ENCODE results near the gene QSOX2. TPM values are rescaled to one million over a fixed set of nuclear protein-coding genes. Genes with fewer than 3 reads are reported as not detected.

Gene QSOX2
- total and polyA plus RNA-seq, 2 experiments from 2014 or later = 9.2 to 29.2 TPM

- Histone ChIP-seq H3K36me3 (ENCODE audit: insufficient read depth) (0 out of 2 replicates have a peak, but pooled peaks cover 2% of the 10 kb centered on the region), H4K20me1 (replicated peaks; ENCODE audit: insufficient read depth) (peaks cover 29% of the 10 kb centered on the region), H3K4me3 (no peak overlapping the region), H3K79me2 (replicated peaks; ENCODE audit: insufficient read depth) (peaks cover 71% of the 10 kb centered on the region), H3K27ac (ENCODE audit: low read depth) (no peak overlapping the region), H3K4me2 (no peak overlapping the region), H2AFZ (no peak overlapping the region), H3F3A (replicated peaks; ENCODE audit: low read depth) (0 out of 2 replicates have a peak, but pooled peaks cover 3% of the 10 kb centered on the region), H3K27me3 (ENCODE audit: insufficient read depth) (no peaks in the 10 kb centered on the region), H3K4me1 (ENCODE audit: insufficient read depth) (no peaks in the 10 kb centered on the region), H3K9me2 (ENCODE audit: insufficient read depth) (no peaks in the 10 kb centered on the region)
- TF ChIP-seq ZNF462 (CRISPR knock-in tag; IDR thresholded peaks at IDR 0.05) (no peak), NANOG (IDR thresholded peaks at IDR 0.05; ENCODE audit: borderline replicate concordance) (no peak), ZNF331 (CRISPR knock-in tag; IDR thresholded peaks at IDR 0.05; ENCODE audit: low read depth) (no peak), EZH2 (IDR thresholded peaks at IDR 0.05; ENCODE audit: low read depth, unreplicated experiment) (no peak), JUNB (IDR thresholded peaks at IDR 0.05; ENCODE audit: unreplicated experiment) (no peak), POLR2AphosphoS5 (IDR thresholded peaks at IDR 0.05; ENCODE audit: low read depth) (no peak), CREB1 (CRISPR knock-in tag; IDR thresholded peaks at IDR 0.05; ENCODE audit: low read depth) (no peak), ZNF114 (CRISPR knock-in tag; IDR thresholded peaks at IDR 0.05) (no peak), STAT1 (IDR thresholded peaks at IDR 0.05; ENCODE audit: unreplicated experiment) (no peak), REST (IDR thresholded peaks at IDR 0.05; ENCODE audit: unreplicated experiment) (no peak), EZH2phosphoT487 (IDR thresholded peaks at IDR 0.05; ENCODE audit: unreplicated experiment) (no peak)
- TF ChIP-seq, protein P1, sequence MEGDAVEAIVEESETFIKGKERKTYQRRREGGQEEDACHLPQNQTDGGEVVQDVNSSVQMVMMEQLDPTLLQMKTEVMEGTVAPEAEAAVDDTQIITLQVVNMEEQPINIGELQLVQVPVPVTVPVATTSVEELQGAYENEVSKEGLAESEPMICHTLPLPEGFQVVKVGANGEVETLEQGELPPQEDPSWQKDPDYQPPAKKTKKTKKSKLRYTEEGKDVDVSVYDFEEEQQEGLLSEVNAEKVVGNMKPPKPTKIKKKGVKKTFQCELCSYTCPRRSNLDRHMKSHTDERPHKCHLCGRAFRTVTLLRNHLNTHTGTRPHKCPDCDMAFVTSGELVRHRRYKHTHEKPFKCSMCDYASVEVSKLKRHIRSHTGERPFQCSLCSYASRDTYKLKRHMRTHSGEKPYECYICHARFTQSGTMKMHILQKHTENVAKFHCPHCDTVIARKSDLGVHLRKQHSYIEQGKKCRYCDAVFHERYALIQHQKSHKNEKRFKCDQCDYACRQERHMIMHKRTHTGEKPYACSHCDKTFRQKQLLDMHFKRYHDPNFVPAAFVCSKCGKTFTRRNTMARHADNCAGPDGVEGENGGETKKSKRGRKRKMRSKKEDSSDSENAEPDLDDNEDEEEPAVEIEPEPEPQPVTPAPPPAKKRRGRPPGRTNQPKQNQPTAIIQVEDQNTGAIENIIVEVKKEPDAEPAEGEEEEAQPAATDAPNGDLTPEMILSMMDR (conservative IDR thresholded peaks at IDR 0.05; ENCODE audit: low read depth in 2 of 2) = no peak
- TF ChIP-seq, protein P2, sequence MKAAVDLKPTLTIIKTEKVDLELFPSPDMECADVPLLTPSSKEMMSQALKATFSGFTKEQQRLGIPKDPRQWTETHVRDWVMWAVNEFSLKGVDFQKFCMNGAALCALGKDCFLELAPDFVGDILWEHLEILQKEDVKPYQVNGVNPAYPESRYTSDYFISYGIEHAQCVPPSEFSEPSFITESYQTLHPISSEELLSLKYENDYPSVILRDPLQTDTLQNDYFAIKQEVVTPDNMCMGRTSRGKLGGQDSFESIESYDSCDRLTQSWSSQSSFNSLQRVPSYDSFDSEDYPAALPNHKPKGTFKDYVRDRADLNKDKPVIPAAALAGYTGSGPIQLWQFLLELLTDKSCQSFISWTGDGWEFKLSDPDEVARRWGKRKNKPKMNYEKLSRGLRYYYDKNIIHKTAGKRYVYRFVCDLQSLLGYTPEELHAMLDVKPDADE (IDR thresholded peaks at IDR 0.05) = no peak
- H3K27me3 Mint-ChIP-seq (ENCODE audit: insufficient read depth, low read depth, poor library complexity) = peaks cover 10% of the 10 kb centered on the region
- H3K27ac Mint-ChIP-seq = no peak overlapping the region
- ATAC-seq (no peak), DNase-seq (ENCODE audit: low spot score) (no peak)
- peaks cover 32% of the 10 kb centered on the region for H3K36me3 Mint-ChIP-seq (ENCODE audit: low read depth)
- no peak overlapping the region for H3K4me3 Mint-ChIP-seq
- H3K9me3 Mint-ChIP-seq = no peaks in the 10 kb centered on the region
- H3K4me1 Mint-ChIP-seq = peaks cover 9% of the 10 kb centered on the region
These were observed 21.6 kb downstream of the QSOX2 start for GRCh38 chr9:136223871-136224640.
